Measurements from ENCODE around the gene KRTAP5-5. TPM values are rescaled to one million over a fixed set of nuclear protein-coding genes. Genes with fewer than 3 reads are reported as not detected.
A peak's percentile ranks its signal among the peaks of the same experiment; 100 is the strongest.

KRTAP5-5 gene
- total RNA-seq, 1 experiment from 2014 or later = not detected

GRCh38 chr11:1628506-1629325, 859 bp upstream of the KRTAP5-5 start:
- no peaks in the 10 kb centered on the region for H3K23me2 ChIP-seq (ENCODE audit: insufficient read length, low read depth, low read length, poor library complexity, severe bottlenecking)
- H2AK5ac ChIP-seq (ENCODE audit: insufficient read length, low read length) = no peak overlapping the region
- H3K4ac ChIP-seq (ENCODE audit: low read depth, low read length) = no peak overlapping the region
- peak overlapping the region in 1 of 3 experiments; percentile 52; a peak in 1 of 7 replicates for H3K27ac Mint-ChIP-seq
- H2BK5ac ChIP-seq (ENCODE audit: insufficient read length, low read length) = no peak overlapping the region
- H2BK12ac ChIP-seq (ENCODE audit: insufficient read length, low read depth, low read length) = no peak overlapping the region
- no peaks in the 10 kb centered on the region; a peak in 1 of 5 replicates for H3K9me3 Mint-ChIP-seq
- no peaks in the 10 kb centered on the region for H4K20me1 ChIP-seq (ENCODE audit: control insufficient read depth, insufficient read depth, insufficient read length)
- H2BK15ac ChIP-seq (ENCODE audit: low read depth, low read length) = no peak overlapping the region
- peaks cover 7 to 10% of the 10 kb centered on the region in 2 experiments for H3K4me1 Mint-ChIP-seq
- H3K23ac ChIP-seq (ENCODE audit: insufficient read length, low read depth, low read length) = no peak overlapping the region
- H4K5ac ChIP-seq (ENCODE audit: insufficient read length, low read depth, low read length) = no peak overlapping the region
- TF ChIP-seq CTCF (conservative IDR thresholded peaks at IDR 0.05) = peak; percentile 98
- no peak overlapping the region for H3K9ac ChIP-seq (ENCODE audit: extremely low read depth, insufficient read length, low read length)
- no peaks in the 10 kb centered on the region for H3K79me1 ChIP-seq (ENCODE audit: insufficient read depth, low read depth, low read length, poor library complexity, severe bottlenecking)
- H3K4me2 ChIP-seq (ENCODE audit: insufficient read depth, insufficient read length, low read length) = no peak overlapping the region
- H3K9me3 ChIP-seq (ENCODE audit: control insufficient read depth, low read depth, low read length) = no peaks in the 10 kb centered on the region
- no peak overlapping the region for H3K14ac ChIP-seq (ENCODE audit: insufficient read depth, low read length)
- H4K8ac ChIP-seq (replicated peaks; ENCODE audit: insufficient read length, low read depth, low read length) = no peak overlapping the region
- no peak overlapping the region for H2BK120ac ChIP-seq (ENCODE audit: low read depth, low read length, poor library complexity, severe bottlenecking)
- no peak overlapping the region for H3T11ph ChIP-seq (ENCODE audit: low read length)
- H3K27me3 Mint-ChIP-seq (ENCODE audit: low read depth) = peaks cover 69% of the 10 kb centered on the region
- H3K36me3 Mint-ChIP-seq (ENCODE audit: insufficient read depth in 1 of 3, low read depth in 3 of 3) = no peaks in the 10 kb centered on the region
- H2BK20ac ChIP-seq (ENCODE audit: low read depth, low read length, poor library complexity, severe bottlenecking) = no peak overlapping the region
- H3K18ac ChIP-seq (ENCODE audit: insufficient read length, low read depth, low read length) = no peak overlapping the region
- no peak overlapping the region for H3K27ac ChIP-seq (ENCODE audit: insufficient read length, low read depth, low read length)
- H3K4me3 Mint-ChIP-seq = no peak overlapping the region; a peak in 1 of 5 replicates
- no peak overlapping the region for H2AFZ ChIP-seq (ENCODE audit: low read length)
- no peaks in the 10 kb centered on the region for H3K79me2 ChIP-seq (ENCODE audit: insufficient read depth, low read length)
- no peak overlapping the region for H3K56ac ChIP-seq (ENCODE audit: insufficient read length, low read depth, low read length)
- peak; percentile 84 for DNase-seq
- no CpG with 5 or more reads among the region's 35 CpGs for WGBS (ENCODE audit: extremely low coverage, insufficient read length, low lambda C conversion rate)
- H4K91ac ChIP-seq (ENCODE audit: insufficient read length, low read depth, low read length) = no peak overlapping the region
- no peaks in the 10 kb centered on the region; the same call in 1 of the 2 replicates for H3K27me3 ChIP-seq (ENCODE audit: insufficient read depth, low read length)
- no peaks in the 10 kb centered on the region; the same call in 1 of the 2 replicates for H3K4me1 ChIP-seq (ENCODE audit: insufficient read depth, low read length)
